Measurements from ENCODE around the gene MAST4. TPM values are rescaled to one million over a fixed set of nuclear protein-coding genes. Genes with fewer than 3 reads are reported as not detected.
"Not testable (repeated sequence)": the region's sequence is repeated elsewhere in the genome, so short reads cannot be mapped to it uniquely, and the experiment has no call there.

The MAST4 gene
- polyA plus RNA-seq, 1 experiment = 4.0 TPM

DNA sequence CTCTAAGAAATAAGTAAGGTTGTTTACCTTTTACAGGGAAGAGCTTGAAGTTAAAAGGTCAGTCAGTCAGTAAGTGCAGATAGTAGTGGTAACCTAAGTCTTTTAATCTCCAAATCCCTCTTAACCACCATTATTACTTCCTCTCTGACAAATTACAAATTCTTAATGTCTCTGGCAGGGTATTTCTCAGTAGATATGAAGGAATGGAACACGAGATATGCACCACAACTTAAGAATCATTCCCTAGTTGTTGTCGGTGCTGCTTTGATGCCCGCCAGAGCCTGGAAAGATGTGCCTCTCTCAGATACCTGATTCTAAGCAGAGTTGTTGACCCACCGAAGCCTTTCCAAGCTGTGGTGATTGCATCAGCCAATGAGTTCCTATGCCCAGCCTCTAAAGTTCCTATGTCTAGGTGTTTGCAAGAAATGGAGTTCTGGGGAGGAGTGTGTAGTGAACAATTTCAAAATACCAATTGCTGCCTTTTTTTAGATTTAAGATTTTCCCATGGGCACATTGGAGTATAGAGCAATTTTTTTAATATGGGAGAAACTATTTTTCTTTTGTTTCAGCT is 521.9 kb downstream of the MAST4 start:
- no peak for DNase-seq (ENCODE audit: low read depth)
- ChIA-PET CTCF (no interaction called here), POLR2A (no interaction called here)
- TF ChIP-seq, protein P1, sequence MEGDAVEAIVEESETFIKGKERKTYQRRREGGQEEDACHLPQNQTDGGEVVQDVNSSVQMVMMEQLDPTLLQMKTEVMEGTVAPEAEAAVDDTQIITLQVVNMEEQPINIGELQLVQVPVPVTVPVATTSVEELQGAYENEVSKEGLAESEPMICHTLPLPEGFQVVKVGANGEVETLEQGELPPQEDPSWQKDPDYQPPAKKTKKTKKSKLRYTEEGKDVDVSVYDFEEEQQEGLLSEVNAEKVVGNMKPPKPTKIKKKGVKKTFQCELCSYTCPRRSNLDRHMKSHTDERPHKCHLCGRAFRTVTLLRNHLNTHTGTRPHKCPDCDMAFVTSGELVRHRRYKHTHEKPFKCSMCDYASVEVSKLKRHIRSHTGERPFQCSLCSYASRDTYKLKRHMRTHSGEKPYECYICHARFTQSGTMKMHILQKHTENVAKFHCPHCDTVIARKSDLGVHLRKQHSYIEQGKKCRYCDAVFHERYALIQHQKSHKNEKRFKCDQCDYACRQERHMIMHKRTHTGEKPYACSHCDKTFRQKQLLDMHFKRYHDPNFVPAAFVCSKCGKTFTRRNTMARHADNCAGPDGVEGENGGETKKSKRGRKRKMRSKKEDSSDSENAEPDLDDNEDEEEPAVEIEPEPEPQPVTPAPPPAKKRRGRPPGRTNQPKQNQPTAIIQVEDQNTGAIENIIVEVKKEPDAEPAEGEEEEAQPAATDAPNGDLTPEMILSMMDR (IDR thresholded peaks at IDR 0.05; ENCODE audit: insufficient read depth, low read depth, low read length) = no peak
- H3K36me3 ChIP-seq (ENCODE audit: control insufficient read depth, insufficient read depth, low read length) = no peaks in the 10 kb centered on the region
- H3K4me3 ChIP-seq (ENCODE audit: low read depth, low read length) = no peak overlapping the region
- H3K27me3 ChIP-seq (ENCODE audit: control insufficient read depth, insufficient read depth, low read length) = no peaks in the 10 kb centered on the region

DNA sequence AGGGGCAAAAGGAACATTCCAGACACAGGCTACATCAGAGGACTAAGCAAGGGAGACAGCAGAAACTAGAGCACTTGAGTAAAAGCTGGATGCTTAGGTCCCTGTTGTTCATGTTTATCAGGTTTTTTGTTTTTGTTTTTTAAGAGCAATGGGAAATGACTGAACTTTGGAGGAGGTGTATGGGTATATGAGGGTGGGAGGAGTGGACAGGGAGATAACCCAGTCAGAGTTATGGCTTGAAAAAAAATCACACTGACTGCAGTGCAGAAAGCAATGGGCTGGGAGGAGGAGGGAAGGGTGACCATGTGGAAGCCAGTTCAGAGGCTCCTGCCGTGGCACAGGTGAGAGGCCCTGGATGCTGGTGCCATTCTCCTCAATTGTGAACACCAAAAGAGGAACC is 522.8 kb downstream of the MAST4 start:
- ChIA-PET CTCF (no interaction called here), POLR2A (no interaction called here)
- Histone ChIP-seq H3K4me3 (ENCODE audit: low read depth, low read length) (no peak overlapping the region), H3K27me3 (ENCODE audit: control insufficient read depth, insufficient read depth, low read length) (no peaks in the 10 kb centered on the region), H3K36me3 (ENCODE audit: control insufficient read depth, insufficient read depth, low read length) (no peaks in the 10 kb centered on the region)
- DNase-seq (ENCODE audit: low read depth) = no peak
- TF ChIP-seq, protein P1 (IDR thresholded peaks at IDR 0.05; ENCODE audit: insufficient read depth, low read depth, low read length) = no peak

DNA sequence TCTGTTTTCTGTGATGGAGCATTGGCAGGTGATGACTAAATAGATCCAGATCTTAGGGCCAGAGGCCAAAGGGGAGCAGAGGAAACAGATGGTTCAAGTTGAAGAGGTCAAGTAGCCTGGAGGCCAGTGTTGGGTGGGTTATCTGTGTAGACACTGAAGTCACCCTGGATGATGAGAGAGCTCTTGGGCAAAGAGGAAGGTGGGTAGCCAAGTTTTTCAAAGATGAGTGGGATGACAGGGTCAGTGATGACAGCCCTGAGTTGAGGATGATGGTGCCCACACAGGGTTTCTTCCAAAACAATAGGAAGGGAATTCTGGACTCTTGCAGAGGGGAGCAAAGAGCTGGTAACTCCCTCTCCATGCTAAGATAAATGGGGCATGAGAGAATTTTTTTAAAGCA is 523.8 kb downstream of the MAST4 start:
- Histone ChIP-seq H3K36me3 (ENCODE audit: control insufficient read depth, insufficient read depth, low read length) (no peaks in the 10 kb centered on the region), H3K4me3 (ENCODE audit: low read depth, low read length) (no peak overlapping the region), H3K27me3 (ENCODE audit: control insufficient read depth, insufficient read depth, low read length) (no peaks in the 10 kb centered on the region)
- no peak for DNase-seq (ENCODE audit: low read depth)
- POLR2A ChIA-PET = interaction anchor here (0.5 kb wide), 1 partner anchor 209 kb away, joined by 6 read pairs; no protein-coding TSS in a partner anchor
- TF ChIP-seq, protein P1 (IDR thresholded peaks at IDR 0.05; ENCODE audit: insufficient read depth, low read depth, low read length) = no peak
- CTCF ChIA-PET = no interaction called here

DNA sequence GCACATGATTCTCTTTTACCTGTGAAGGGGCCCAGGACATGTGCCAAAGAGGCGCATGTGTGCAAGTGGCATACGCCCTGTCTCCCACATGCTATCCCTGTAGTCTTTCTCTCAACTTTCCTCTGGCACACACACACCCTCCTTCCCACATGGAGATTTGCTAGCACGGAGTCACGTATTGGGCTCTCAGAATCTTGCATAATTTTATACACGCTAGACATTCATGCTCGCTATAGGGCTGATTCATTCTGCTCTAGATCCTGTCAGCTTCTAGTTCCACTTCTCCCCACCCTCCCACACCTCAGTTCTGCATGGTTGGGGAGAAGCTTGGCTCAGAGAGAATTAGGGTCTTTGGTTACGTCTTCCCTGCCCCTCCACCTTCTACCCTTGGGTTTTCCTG is 527.6 kb downstream of the MAST4 start:
- TF ChIP-seq, protein P1 (IDR thresholded peaks at IDR 0.05; ENCODE audit: insufficient read depth, low read depth, low read length) = no peak
- ChIA-PET CTCF (interaction anchor here (1.7 kb wide), 1 partner anchor 26 kb away, joined by 5 read pairs; no protein-coding TSS in a partner anchor), POLR2A (no interaction called here)
- H3K4me3 ChIP-seq (ENCODE audit: low read depth, low read length) = no peak overlapping the region
- no peaks in the 10 kb centered on the region for H3K27me3 ChIP-seq (ENCODE audit: control insufficient read depth, insufficient read depth, low read length)
- no peak for DNase-seq (ENCODE audit: low read depth)
- H3K36me3 ChIP-seq (ENCODE audit: control insufficient read depth, insufficient read depth, low read length) = no peaks in the 10 kb centered on the region

DNA sequence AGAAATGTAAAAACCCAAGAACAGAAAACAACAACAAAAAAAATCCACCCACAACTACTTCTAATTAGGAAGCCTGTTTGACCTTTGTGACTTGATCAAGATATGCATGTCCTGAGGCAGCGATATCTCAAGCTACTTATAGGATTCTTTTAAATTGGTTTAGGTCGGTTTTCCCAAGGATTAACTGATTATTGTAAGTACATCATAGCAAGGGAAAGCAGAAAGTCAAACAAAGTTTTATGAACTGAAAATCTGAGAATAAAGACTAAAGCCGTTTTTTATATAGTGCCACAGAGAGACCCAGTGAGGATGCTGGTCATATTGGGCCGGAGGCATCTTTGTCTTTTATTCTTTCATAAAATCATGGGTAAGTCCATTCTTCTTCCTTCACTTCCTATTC is 528.4 kb downstream of the MAST4 start:
- ChIA-PET POLR2A (no interaction called here), CTCF (interaction anchor here (0.6 to 1.7 kb wide), 2 partner anchors 25 to 359 kb away, joined by 3 to 5 read pairs; no protein-coding TSS in a partner anchor)

DNA sequence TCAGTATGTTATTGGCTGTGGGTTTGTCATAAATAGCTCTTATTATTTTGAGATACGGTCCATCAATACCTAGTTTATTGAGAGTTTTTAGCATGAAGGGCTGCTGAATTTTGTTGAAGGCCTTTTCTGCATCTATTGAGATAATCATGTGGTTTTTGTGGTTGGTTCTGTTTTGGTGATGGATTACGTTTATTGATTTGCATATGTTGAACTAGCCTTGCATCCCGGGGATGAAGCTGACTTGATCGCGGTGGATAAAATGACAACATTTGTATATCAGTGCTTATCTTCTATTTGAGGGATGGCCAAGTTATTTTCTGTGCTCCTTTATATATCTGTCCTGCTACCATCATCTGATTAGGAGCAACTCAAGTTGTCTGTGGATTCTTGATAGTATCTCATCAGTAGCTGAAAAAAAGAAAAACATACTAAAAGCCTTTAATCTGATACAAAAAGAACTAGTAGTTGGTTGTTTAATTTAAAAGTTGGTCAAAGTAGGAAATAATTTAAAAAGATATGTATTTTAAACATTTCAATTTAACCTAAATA is 531.2 kb downstream of the MAST4 start:
- POLR2A ChIA-PET; DNase-seq (ENCODE audit: low read depth); H3K27me3 ChIP-seq (ENCODE audit: control insufficient read depth, insufficient read depth, low read length); H3K36me3 ChIP-seq (ENCODE audit: control insufficient read depth, insufficient read depth, low read length); H3K4me3 ChIP-seq (ENCODE audit: low read depth, low read length): not testable (repeated sequence)
- CTCF ChIA-PET = interaction anchor here (1.6 kb wide), 1 partner anchor 307 kb away, joined by 3 read pairs; no protein-coding TSS in a partner anchor

More for the DNA sequence above, 528.4 kb downstream of the MAST4 start:
- H3K36me3 ChIP-seq (ENCODE audit: control insufficient read depth, insufficient read depth, low read length) = no peaks in the 10 kb centered on the region
- DNase-seq (ENCODE audit: low read depth) = no peak
- no peaks in the 10 kb centered on the region for H3K27me3 ChIP-seq (ENCODE audit: control insufficient read depth, insufficient read depth, low read length)
- H3K4me3 ChIP-seq (ENCODE audit: low read depth, low read length) = no peak overlapping the region
- TF ChIP-seq, protein P1 (IDR thresholded peaks at IDR 0.05; ENCODE audit: insufficient read depth, low read depth, low read length) = no peak

Measured in BJ (cell line).